ENCODE results near the gene MEF2C. TPM values are rescaled to one million over a fixed set of nuclear protein-coding genes. Genes with fewer than 3 reads are reported as not detected.

Gene MEF2C
- total and polyA plus RNA-seq, 2 of the 13 experiments (the other 11 are each of a cell fraction or from before 2014, with no cell fraction given): 0.02 TPM; not detected in 1

DNA sequence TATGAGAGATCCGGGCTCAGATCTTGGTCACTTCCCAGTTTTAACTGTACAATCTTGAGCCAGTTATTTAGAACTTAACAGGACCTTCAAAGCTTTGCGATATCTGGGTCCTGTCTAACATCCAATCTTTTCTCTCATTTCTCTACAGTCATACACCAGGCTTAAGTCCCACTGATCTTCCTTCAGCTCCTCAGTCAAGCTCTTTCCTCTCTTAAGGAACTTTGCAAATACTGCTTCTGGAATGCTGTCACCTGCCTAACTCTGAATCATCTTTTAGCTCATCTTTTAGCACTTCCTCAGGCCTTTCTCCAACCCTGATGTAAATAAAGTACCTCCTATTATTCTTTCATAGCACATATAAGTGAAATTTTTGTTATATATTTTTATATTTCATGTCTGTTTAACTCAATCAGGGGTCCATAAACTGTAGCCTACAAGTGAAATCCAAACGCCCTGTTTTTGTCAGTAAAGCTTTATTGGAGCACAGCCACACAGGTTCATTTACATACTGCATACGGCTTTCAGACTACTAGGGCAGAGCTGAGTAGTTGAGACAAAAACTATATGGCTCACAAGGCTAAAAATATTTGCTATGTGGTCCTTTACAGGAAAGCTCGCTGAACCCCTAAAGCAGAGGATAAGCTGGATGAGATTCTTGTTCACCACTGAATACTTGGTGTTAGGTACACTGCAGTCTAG, 63.5 kb downstream of the MEF2C start (continued):
- TF ChIP-seq, protein P1, sequence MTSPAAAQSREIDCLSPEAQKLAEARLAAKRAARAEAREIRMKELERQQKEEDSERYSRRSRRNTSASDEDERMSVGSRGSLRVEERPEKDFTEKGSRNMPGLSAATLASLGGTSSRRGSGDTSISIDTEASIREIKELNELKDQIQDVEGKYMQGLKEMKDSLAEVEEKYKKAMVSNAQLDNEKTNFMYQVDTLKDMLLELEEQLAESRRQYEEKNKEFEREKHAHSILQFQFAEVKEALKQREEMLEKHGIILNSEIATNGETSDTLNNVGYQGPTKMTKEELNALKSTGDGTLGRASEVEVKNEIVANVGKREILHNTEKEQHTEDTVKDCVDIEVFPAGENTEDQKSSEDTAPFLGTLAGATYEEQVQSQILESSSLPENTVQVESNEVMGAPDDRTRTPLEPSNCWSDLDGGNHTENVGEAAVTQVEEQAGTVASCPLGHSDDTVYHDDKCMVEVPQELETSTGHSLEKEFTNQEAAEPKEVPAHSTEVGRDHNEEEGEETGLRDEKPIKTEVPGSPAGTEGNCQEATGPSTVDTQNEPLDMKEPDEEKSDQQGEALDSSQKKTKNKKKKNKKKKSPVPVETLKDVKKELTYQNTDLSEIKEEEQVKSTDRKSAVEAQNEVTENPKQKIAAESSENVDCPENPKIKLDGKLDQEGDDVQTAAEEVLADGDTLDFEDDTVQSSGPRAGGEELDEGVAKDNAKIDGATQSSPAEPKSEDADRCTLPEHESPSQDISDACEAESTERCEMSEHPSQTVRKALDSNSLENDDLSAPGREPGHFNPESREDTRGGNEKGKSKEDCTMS (CRISPR knock-in tag; conservative IDR thresholded peaks at IDR 0.05): no peak
- no peak for TF ChIP-seq TGIF2 (CRISPR knock-in tag; IDR thresholded peaks at IDR 0.05)

GRCh38 chr5:88818296-88818695, 64.7 kb downstream of the MEF2C start:
- H4K20me1 ChIP-seq (ENCODE audit: insufficient read depth, low read length): no peaks in the 10 kb centered on the region
- WGBS (ENCODE audit: low lambda C conversion rate): 0% methylated on average over 4 of the region's 4 CpGs
- DNase-seq (ENCODE audit: low spot score) (no peak), ATAC-seq (no peak), FAIRE-seq (no peak)
- no peak overlapping the region for H3K4me2 ChIP-seq (ENCODE audit: low read depth, low read length)
- no peaks in the 10 kb centered on the region for H3K4me1 ChIP-seq (ENCODE audit: insufficient read depth, low read length)
- no peaks in the 10 kb centered on the region for H3K9me3 ChIP-seq (ENCODE audit: low read length)
- BruUV-seq (replicated peaks): no TSS peak
- no peak overlapping the region for H3K4me3 ChIP-seq (replicated peaks in 1 of 3; ENCODE audit: insufficient read depth in 1 of 3, low read depth in 2 of 3, low read length in 3 of 3)
- in situ Hi-C loops (cut with HindIII; ENCODE audit: extremely low pct_ligation_motif_present, low pct_unique_long_range_greater_than_20kb): no loop called here
- H3K27ac ChIP-seq (ENCODE audit: extremely low read length, insufficient read depth, low read length): no peak overlapping the region
- H3K27me3 ChIP-seq (ENCODE audit: control insufficient read depth in 1 of 2, insufficient read depth in 2 of 2, low read length in 2 of 2): no peaks in the 10 kb centered on the region
- intact Hi-C loops (cut with micrococcal nuclease; ENCODE audit: unreplicated experiment): no loop called here
- H3K79me2 ChIP-seq (ENCODE audit: insufficient read depth, low read length): no peaks in the 10 kb centered on the region
- ChIA-PET CTCF (ENCODE audit: low intra/inter-chr PET ratio, low total read pairs) (no interaction called here), POLR2A (no interaction called here)
- H3K9ac ChIP-seq (ENCODE audit: insufficient read depth, low read depth, low read length): no peak overlapping the region
- H2AFZ ChIP-seq (ENCODE audit: low read length): no peak overlapping the region
- no peaks in the 10 kb centered on the region for H3K36me3 ChIP-seq (replicated peaks in 1 of 2; ENCODE audit: control insufficient read depth in 1 of 2, insufficient read depth in 2 of 2, low read length in 2 of 2)
- TF ChIP-seq HNRNPH1 (optimal IDR thresholded peaks at IDR 0.05; ENCODE audit: low read depth, low read length) (no peak), ZNF160 (CRISPR knock-in tag; IDR thresholded peaks at IDR 0.05) (no peak), ZNF275 (CRISPR knock-in tag; IDR thresholded peaks at IDR 0.05; ENCODE audit: borderline replicate concordance) (no peak), WIZ (CRISPR knock-in tag; IDR thresholded peaks at IDR 0.05) (no peak), JDP2 (CRISPR knock-in tag; IDR thresholded peaks at IDR 0.05; ENCODE audit: borderline replicate concordance) (no peak), ZMAT5 (CRISPR knock-in tag; IDR thresholded peaks at IDR 0.05; ENCODE audit: borderline replicate concordance, low read depth) (no peak), SMAD9 (CRISPR knock-in tag; IDR thresholded peaks at IDR 0.05) (no peak), PCBP2 (optimal IDR thresholded peaks at IDR 0.05; ENCODE audit: low read depth, low read length, poor library complexity, severe bottlenecking) (no peak), ZNF678 (CRISPR knock-in tag; IDR thresholded peaks at IDR 0.05) (no peak)
- TF ChIP-seq, protein P2, sequence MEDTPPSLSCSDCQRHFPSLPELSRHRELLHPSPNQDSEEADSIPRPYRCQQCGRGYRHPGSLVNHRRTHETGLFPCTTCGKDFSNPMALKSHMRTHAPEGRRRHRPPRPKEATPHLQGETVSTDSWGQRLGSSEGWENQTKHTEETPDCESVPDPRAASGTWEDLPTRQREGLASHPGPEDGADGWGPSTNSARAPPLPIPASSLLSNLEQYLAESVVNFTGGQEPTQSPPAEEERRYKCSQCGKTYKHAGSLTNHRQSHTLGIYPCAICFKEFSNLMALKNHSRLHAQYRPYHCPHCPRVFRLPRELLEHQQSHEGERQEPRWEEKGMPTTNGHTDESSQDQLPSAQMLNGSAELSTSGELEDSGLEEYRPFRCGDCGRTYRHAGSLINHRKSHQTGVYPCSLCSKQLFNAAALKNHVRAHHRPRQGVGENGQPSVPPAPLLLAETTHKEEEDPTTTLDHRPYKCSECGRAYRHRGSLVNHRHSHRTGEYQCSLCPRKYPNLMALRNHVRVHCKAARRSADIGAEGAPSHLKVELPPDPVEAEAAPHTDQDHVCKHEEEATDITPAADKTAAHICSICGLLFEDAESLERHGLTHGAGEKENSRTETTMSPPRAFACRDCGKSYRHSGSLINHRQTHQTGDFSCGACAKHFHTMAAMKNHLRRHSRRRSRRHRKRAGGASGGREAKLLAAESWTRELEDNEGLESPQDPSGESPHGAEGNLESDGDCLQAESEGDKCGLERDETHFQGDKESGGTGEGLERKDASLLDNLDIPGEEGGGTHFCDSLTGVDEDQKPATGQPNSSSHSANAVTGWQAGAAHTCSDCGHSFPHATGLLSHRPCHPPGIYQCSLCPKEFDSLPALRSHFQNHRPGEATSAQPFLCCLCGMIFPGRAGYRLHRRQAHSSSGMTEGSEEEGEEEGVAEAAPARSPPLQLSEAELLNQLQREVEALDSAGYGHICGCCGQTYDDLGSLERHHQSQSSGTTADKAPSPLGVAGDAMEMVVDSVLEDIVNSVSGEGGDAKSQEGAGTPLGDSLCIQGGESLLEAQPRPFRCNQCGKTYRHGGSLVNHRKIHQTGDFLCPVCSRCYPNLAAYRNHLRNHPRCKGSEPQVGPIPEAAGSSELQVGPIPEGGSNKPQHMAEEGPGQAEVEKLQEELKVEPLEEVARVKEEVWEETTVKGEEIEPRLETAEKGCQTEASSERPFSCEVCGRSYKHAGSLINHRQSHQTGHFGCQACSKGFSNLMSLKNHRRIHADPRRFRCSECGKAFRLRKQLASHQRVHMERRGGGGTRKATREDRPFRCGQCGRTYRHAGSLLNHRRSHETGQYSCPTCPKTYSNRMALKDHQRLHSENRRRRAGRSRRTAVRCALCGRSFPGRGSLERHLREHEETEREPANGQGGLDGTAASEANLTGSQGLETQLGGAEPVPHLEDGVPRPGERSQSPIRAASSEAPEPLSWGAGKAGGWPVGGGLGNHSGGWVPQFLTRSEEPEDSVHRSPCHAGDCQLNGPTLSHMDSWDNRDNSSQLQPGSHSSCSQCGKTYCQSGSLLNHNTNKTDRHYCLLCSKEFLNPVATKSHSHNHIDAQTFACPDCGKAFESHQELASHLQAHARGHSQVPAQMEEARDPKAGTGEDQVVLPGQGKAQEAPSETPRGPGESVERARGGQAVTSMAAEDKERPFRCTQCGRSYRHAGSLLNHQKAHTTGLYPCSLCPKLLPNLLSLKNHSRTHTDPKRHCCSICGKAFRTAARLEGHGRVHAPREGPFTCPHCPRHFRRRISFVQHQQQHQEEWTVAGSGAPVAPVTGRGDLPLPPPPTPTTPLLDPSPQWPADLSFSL (CRISPR knock-in tag; IDR thresholded peaks at IDR 0.05): no peak
